Placental epithelial cell (primary cell): ENCODE measurements around the gene TMEM263. TPM values are rescaled to one million over a fixed set of nuclear protein-coding genes. Genes with fewer than 3 reads are reported as not detected.

Experiments
- total RNA-seq: library from RNA; depleted of rRNA; stranded (reverse); fragments of >200 nt; gene quantifications from 2 replicates; pipeline ENCODE4 v1.2.3, GENCODE V29; 2012

TMEM263 gene
- total RNA-seq = 115 and 149 TPM in 2 replicates

GRCh38 chr12:106955377-106956047 lies at the start of gene TMEM263:
TMEM263 (plus strand) TSS chr12:106955907; CDS start chr12:106967117, 11,210 bp downstream.

GRCh38 chr12:106986625-106987389 lies 31.1 kb downstream of the TMEM263 start, which contains the start of gene MTERF2:
MTERF2 (minus strand) TSS chr12:106987146; CDS start chr12:106978714, 8,432 bp downstream.

Other genes with a start within 250 kb of the TMEM263 start
- 9.5 and 14.5 TPM in 2 replicates for gene RIC8B, start 181.2 kb upstream of the TMEM263 start, total RNA-seq
- gene MTERF2, start 31.2 kb downstream of the TMEM263 start, total RNA-seq = 2.7 and 4.3 TPM in 2 replicates
- gene CRY1, start 137.6 kb downstream of the TMEM263 start, total RNA-seq = 12.4 and 18.1 TPM in 2 replicates